Measurements from ENCODE around the gene SLC26A2.

The SLC26A2 gene

GRCh38 chr5:149960272-149961185, at the start of gene SLC26A2:
TSS of gene SLC26A2 (plus strand) at chr5:149960758. CDS start at chr5:149977653, 16,895 bp downstream.
- peak within 1 kb of the TSS; percentile 89 for H3K27ac ChIP-seq
- DNase-seq (ENCODE audit: low read depth, low spot score): peak; percentile 77

GRCh38 chr5:149911031-149911430, 49.5 kb upstream of the SLC26A2 start:
- no peak overlapping the region for H3K27ac ChIP-seq
- DNase-seq (ENCODE audit: low read depth, low spot score): peak; percentile 53

GRCh38 chr5:149912226-149912871, 48.2 kb upstream of the SLC26A2 start:
- H3K27ac ChIP-seq: no peak overlapping the region
- no peak for DNase-seq (ENCODE audit: low read depth, low spot score)

- DNase-seq (ENCODE audit: low read depth, low spot score): no peak
- H3K27ac ChIP-seq: no peak overlapping the region
Measured at GRCh38 chr5:149913436-149914419, 46.8 kb upstream of the SLC26A2 start.

GRCh38 chr5:149915392-149916260, 44.9 kb upstream of the SLC26A2 start:
- peak overlapping the region; percentile 65 for H3K27ac ChIP-seq
- DNase-seq (ENCODE audit: low read depth, low spot score): peak; percentile 44

- DNase-seq (ENCODE audit: low read depth, low spot score): no peak
- peak overlapping the region; percentile 65 for H3K27ac ChIP-seq
Measured at GRCh38 chr5:149916334-149917072, 44.1 kb upstream of the SLC26A2 start.

- H3K27ac ChIP-seq: peak overlapping the region; percentile 65
- DNase-seq (ENCODE audit: low read depth, low spot score): no peak
Measured at GRCh38 chr5:149917073-149917676, 43.4 kb upstream of the SLC26A2 start.

- no peak for DNase-seq (ENCODE audit: low read depth, low spot score)
- no peak overlapping the region for H3K27ac ChIP-seq
Measured at GRCh38 chr5:149921597-149921996, 39.0 kb upstream of the SLC26A2 start.

- no peak for DNase-seq (ENCODE audit: low read depth, low spot score)
- H3K27ac ChIP-seq: no peak overlapping the region
Measured at GRCh38 chr5:149922950-149923349, 37.6 kb upstream of the SLC26A2 start.

- H3K27ac ChIP-seq: no peak overlapping the region
- DNase-seq (ENCODE audit: low read depth, low spot score): no peak
Measured at GRCh38 chr5:149924486-149924885, 36.1 kb upstream of the SLC26A2 start.

GRCh38 chr5:149930043-149930748, 30.4 kb upstream of the SLC26A2 start:
- no peak for DNase-seq (ENCODE audit: low read depth, low spot score)
- H3K27ac ChIP-seq: no peak overlapping the region

GRCh38 chr5:149930749-149931574, 29.6 kb upstream of the SLC26A2 start:
- DNase-seq (ENCODE audit: low read depth, low spot score): no peak
- no peak overlapping the region for H3K27ac ChIP-seq

GRCh38 chr5:149931992-149932436, 28.5 kb upstream of the SLC26A2 start:
- no peak for DNase-seq (ENCODE audit: low read depth, low spot score)
- H3K27ac ChIP-seq: no peak overlapping the region

- no peak overlapping the region for H3K27ac ChIP-seq
Measured at GRCh38 chr5:149932445-149933350, 27.9 kb upstream of the SLC26A2 start.

GRCh38 chr5:149935431-149935901, 25.1 kb upstream of the SLC26A2 start:
- H3K27ac ChIP-seq: peak overlapping the region; percentile 53
- no peak for DNase-seq (ENCODE audit: low read depth, low spot score)

More at GRCh38 chr5:149932445-149933350, 27.9 kb upstream of the SLC26A2 start:
- no peak for DNase-seq (ENCODE audit: low read depth, low spot score)
